Measurements from ENCODE around the gene RHOH.

The RHOH gene

DNA sequence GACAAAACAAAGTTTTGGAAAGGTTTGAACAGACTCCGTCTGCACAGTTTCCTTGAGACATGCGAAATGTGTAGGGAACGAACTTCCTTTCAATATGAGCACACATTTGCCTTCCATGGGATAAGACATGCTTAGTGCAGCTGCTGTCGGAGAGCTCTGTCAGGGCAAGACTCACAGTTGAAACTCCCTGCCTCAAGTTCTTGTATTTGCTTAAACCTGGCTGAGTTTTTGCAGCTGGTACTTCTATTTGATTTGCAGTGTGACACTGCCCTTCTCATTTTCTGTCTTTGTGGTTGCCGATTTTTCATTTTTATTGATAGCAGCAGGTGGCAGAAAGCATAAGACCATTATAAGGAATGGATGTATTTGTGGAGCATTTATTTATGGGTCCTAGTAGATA lies 18.2 kb upstream of the RHOH start:
- TF ChIP-seq, protein P1, sequence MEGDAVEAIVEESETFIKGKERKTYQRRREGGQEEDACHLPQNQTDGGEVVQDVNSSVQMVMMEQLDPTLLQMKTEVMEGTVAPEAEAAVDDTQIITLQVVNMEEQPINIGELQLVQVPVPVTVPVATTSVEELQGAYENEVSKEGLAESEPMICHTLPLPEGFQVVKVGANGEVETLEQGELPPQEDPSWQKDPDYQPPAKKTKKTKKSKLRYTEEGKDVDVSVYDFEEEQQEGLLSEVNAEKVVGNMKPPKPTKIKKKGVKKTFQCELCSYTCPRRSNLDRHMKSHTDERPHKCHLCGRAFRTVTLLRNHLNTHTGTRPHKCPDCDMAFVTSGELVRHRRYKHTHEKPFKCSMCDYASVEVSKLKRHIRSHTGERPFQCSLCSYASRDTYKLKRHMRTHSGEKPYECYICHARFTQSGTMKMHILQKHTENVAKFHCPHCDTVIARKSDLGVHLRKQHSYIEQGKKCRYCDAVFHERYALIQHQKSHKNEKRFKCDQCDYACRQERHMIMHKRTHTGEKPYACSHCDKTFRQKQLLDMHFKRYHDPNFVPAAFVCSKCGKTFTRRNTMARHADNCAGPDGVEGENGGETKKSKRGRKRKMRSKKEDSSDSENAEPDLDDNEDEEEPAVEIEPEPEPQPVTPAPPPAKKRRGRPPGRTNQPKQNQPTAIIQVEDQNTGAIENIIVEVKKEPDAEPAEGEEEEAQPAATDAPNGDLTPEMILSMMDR (IDR thresholded peaks at IDR 0.05; ENCODE audit: borderline replicate concordance, control extremely low read depth, extremely low read depth, insufficient read depth, missing control alignments) = no peak
- no peak for DNase-seq (ENCODE audit: low spot score)
- in situ Hi-C loops (cut with MboI; ENCODE audit: low sequenced_read_pairs, unreplicated experiment) = no loop called here

GRCh38 chr4:40179360-40179759 lies 17.5 kb upstream of the RHOH start:
- in situ Hi-C loops (cut with MboI; ENCODE audit: low sequenced_read_pairs, unreplicated experiment) = no loop called here
- TF ChIP-seq, protein P1 (IDR thresholded peaks at IDR 0.05; ENCODE audit: borderline replicate concordance, control extremely low read depth, extremely low read depth, insufficient read depth, missing control alignments) = no peak

DNA sequence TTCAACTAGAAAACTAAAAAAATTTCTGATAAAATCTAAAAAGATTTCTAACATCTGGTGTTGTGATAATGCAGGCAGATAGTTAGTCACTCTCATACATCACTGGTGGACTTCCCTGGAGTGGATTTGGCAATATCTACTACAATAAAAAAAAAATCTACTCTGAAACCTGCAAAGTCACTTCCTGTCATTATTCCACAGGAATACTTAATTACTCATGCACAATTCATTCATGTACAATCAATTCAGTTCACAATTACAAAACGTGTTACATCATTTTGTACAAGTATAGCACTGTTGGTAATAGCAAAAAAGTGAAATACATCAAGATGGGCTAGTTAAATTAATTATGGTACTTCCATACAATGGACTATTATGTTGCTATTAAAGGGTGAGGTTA lies 16.5 kb upstream of the RHOH start:
- DNase-seq (ENCODE audit: low spot score) = no peak
- in situ Hi-C loops (cut with MboI; ENCODE audit: low sequenced_read_pairs, unreplicated experiment) = no loop called here
- TF ChIP-seq, protein P1 (IDR thresholded peaks at IDR 0.05; ENCODE audit: borderline replicate concordance, control extremely low read depth, extremely low read depth, insufficient read depth, missing control alignments) = no peak

More at GRCh38 chr4:40179360-40179759, 17.5 kb upstream of the RHOH start:
- no peak for DNase-seq (ENCODE audit: low spot score)

- TF ChIP-seq, protein P1 (IDR thresholded peaks at IDR 0.05; ENCODE audit: borderline replicate concordance, control extremely low read depth, extremely low read depth, insufficient read depth, missing control alignments) = no peak
- in situ Hi-C loops (cut with MboI; ENCODE audit: low sequenced_read_pairs, unreplicated experiment) = no loop called here
- no peak for DNase-seq (ENCODE audit: low spot score)
Observed at GRCh38 chr4:40182001-40182400, 14.8 kb upstream of the RHOH start.

- in situ Hi-C loops (cut with MboI; ENCODE audit: low sequenced_read_pairs, unreplicated experiment) = no loop called here
- DNase-seq (ENCODE audit: low spot score) = no peak
- TF ChIP-seq, protein P1 (IDR thresholded peaks at IDR 0.05; ENCODE audit: borderline replicate concordance, control extremely low read depth, extremely low read depth, insufficient read depth, missing control alignments) = no peak
Observed at GRCh38 chr4:40182954-40183353, 13.9 kb upstream of the RHOH start.

DNA sequence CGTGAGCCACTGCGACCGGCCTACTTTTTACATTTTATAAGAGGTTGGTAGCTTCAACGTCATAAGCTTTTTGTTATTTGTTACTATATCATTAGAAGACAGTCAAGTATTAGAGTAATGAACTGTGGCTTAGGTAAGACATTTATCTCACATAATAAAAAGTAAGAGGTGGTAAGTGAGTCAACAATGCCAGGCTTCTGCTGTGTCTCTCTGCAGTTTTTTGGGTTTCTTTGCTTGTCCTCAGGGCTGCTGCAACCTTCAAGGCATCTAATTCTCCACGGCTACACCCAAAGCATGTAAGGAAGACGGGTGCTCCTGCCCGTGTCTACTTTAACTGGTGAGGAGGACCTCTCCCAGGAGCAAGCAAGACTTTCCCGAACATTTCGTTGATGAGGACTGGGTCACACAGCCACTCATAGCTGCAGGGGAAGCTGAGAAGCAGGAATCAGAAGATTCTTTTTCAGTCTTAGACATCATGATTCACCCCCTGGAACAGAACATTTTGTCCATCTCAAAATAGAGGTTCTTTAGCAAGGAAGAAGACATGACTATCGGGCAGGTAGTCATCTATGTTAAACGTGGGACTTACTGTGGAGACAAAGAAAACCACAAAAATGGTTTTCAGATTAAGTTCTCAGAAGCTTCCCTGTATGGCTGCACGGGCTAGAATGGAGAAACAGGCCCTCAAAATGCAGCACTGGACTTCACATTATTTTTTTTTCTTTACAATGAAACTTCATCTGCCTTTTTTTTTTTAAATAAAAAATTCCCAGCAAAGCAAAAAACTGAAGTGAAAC lies 13.0 kb upstream of the RHOH start:
- in situ Hi-C loops (cut with MboI; ENCODE audit: low sequenced_read_pairs, unreplicated experiment) = no loop called here
- TF ChIP-seq, protein P1 (IDR thresholded peaks at IDR 0.05; ENCODE audit: borderline replicate concordance, control extremely low read depth, extremely low read depth, insufficient read depth, missing control alignments) = no peak
- peak; percentile 61 for DNase-seq (ENCODE audit: low spot score)
